ENCODE data around the gene TEAD4. TPM values are rescaled to one million over a fixed set of nuclear protein-coding genes. Genes with fewer than 3 reads are reported as not detected.
A peak's percentile ranks its signal among the peaks of the same experiment; 100 is the strongest.

Gene TEAD4
- total and polyA plus RNA-seq, 2 experiments from 2014 or later = 68.1 to 145 TPM

GRCh38 chr12:3009780-3010179 is 50.6 kb downstream of the TEAD4 start:
- Histone ChIP-seq H3K79me2 (replicated peaks; ENCODE audit: insufficient read depth) (peaks cover 31% of the 10 kb centered on the region), H3F3A (replicated peaks; ENCODE audit: low read depth) (peaks cover 10% of the 10 kb centered on the region; the same call in 1 of the 2 replicates), H3K9me2 (ENCODE audit: insufficient read depth) (no peaks in the 10 kb centered on the region), H3K27me3 (ENCODE audit: insufficient read depth) (no peaks in the 10 kb centered on the region), H4K20me1 (replicated peaks; ENCODE audit: insufficient read depth) (peaks cover 25% of the 10 kb centered on the region), H3K4me3 (no peak overlapping the region), H3K27ac (ENCODE audit: low read depth) (0 out of 2 replicates have a peak overlapping the region, but pooled peaks have one; percentile 32), H3K4me1 (ENCODE audit: insufficient read depth) (no peaks in the 10 kb centered on the region), H3K4me2 (no peak overlapping the region), H2AFZ (no peak overlapping the region), H3K36me3 (ENCODE audit: insufficient read depth) (peaks cover 19% of the 10 kb centered on the region)
- peaks cover 6% of the 10 kb centered on the region for H3K27me3 Mint-ChIP-seq (ENCODE audit: insufficient read depth, low read depth, poor library complexity)
- TF ChIP-seq ZNF114 (CRISPR knock-in tag; IDR thresholded peaks at IDR 0.05) (no peak), NANOG (IDR thresholded peaks at IDR 0.05; ENCODE audit: borderline replicate concordance) (no peak), JUNB (IDR thresholded peaks at IDR 0.05; ENCODE audit: unreplicated experiment) (no peak), ZNF331 (CRISPR knock-in tag; IDR thresholded peaks at IDR 0.05; ENCODE audit: low read depth) (no peak)
- TF ChIP-seq, protein P1, sequence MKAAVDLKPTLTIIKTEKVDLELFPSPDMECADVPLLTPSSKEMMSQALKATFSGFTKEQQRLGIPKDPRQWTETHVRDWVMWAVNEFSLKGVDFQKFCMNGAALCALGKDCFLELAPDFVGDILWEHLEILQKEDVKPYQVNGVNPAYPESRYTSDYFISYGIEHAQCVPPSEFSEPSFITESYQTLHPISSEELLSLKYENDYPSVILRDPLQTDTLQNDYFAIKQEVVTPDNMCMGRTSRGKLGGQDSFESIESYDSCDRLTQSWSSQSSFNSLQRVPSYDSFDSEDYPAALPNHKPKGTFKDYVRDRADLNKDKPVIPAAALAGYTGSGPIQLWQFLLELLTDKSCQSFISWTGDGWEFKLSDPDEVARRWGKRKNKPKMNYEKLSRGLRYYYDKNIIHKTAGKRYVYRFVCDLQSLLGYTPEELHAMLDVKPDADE (IDR thresholded peaks at IDR 0.05) = no peak
- TF ChIP-seq, protein P2, sequence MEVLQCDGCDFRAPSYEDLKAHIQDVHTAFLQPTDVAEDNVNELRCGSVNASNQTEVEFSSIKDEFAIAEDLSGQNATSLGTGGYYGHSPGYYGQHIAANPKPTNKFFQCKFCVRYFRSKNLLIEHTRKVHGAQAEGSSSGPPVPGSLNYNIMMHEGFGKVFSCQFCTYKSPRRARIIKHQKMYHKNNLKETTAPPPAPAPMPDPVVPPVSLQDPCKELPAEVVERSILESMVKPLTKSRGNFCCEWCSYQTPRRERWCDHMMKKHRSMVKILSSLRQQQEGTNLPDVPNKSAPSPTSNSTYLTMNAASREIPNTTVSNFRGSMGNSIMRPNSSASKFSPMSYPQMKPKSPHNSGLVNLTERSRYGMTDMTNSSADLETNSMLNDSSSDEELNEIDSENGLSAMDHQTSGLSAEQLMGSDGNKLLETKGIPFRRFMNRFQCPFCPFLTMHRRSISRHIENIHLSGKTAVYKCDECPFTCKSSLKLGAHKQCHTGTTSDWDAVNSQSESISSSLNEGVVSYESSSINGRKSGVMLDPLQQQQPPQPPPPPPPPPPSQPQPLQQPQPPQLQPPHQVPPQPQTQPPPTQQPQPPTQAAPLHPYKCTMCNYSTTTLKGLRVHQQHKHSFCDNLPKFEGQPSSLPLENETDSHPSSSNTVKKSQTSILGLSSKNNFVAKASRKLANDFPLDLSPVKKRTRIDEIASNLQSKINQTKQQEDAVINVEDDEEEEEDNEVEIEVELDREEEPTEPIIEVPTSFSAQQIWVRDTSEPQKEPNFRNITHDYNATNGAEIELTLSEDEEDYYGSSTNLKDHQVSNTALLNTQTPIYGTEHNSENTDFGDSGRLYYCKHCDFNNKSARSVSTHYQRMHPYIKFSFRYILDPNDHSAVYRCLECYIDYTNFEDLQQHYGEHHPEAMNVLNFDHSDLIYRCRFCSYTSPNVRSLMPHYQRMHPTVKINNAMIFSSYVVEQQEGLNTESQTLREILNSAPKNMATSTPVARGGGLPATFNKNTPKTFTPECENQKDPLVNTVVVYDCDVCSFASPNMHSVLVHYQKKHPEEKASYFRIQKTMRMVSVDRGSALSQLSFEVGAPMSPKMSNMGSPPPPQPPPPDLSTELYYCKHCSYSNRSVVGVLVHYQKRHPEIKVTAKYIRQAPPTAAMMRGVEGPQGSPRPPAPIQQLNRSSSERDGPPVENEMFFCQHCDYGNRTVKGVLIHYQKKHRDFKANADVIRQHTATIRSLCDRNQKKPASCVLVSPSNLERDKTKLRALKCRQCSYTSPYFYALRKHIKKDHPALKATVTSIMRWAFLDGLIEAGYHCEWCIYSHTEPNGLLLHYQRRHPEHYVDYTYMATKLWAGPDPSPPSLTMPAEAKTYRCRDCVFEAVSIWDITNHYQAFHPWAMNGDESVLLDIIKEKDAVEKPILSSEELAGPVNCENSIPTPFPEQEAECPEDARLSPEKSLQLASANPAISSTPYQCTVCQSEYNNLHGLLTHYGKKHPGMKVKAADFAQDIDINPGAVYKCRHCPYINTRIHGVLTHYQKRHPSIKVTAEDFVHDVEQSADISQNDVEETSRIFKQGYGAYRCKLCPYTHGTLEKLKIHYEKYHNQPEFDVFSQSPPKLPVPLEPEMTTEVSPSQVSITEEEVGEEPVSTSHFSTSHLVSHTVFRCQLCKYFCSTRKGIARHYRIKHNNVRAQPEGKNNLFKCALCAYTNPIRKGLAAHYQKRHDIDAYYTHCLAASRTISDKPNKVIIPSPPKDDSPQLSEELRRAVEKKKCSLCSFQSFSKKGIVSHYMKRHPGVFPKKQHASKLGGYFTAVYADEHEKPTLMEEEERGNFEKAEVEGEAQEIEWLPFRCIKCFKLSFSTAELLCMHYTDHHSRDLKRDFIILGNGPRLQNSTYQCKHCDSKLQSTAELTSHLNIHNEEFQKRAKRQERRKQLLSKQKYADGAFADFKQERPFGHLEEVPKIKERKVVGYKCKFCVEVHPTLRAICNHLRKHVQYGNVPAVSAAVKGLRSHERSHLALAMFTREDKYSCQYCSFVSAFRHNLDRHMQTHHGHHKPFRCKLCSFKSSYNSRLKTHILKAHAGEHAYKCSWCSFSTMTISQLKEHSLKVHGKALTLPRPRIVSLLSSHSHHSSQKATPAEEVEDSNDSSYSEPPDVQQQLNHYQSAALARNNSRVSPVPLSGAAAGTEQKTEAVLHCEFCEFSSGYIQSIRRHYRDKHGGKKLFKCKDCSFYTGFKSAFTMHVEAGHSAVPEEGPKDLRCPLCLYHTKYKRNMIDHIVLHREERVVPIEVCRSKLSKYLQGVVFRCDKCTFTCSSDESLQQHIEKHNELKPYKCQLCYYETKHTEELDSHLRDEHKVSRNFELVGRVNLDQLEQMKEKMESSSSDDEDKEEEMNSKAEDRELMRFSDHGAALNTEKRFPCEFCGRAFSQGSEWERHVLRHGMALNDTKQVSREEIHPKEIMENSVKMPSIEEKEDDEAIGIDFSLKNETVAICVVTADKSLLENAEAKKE (CRISPR knock-in tag; IDR thresholded peaks at IDR 0.05) = no peak
- TF ChIP-seq, protein P3, sequence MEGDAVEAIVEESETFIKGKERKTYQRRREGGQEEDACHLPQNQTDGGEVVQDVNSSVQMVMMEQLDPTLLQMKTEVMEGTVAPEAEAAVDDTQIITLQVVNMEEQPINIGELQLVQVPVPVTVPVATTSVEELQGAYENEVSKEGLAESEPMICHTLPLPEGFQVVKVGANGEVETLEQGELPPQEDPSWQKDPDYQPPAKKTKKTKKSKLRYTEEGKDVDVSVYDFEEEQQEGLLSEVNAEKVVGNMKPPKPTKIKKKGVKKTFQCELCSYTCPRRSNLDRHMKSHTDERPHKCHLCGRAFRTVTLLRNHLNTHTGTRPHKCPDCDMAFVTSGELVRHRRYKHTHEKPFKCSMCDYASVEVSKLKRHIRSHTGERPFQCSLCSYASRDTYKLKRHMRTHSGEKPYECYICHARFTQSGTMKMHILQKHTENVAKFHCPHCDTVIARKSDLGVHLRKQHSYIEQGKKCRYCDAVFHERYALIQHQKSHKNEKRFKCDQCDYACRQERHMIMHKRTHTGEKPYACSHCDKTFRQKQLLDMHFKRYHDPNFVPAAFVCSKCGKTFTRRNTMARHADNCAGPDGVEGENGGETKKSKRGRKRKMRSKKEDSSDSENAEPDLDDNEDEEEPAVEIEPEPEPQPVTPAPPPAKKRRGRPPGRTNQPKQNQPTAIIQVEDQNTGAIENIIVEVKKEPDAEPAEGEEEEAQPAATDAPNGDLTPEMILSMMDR (conservative IDR thresholded peaks at IDR 0.05; ENCODE audit: low read depth in 2 of 2) = no peak
- H3K9me3 Mint-ChIP-seq = no peaks in the 10 kb centered on the region
- DNase-seq (ENCODE audit: low spot score) = no peak
- H3K36me3 Mint-ChIP-seq (ENCODE audit: low read depth) = peaks cover 42% of the 10 kb centered on the region
- H3K4me1 Mint-ChIP-seq = no peaks in the 10 kb centered on the region
- no peak overlapping the region for H3K4me3 Mint-ChIP-seq
- no peak for ATAC-seq
- no peak overlapping the region for H3K27ac Mint-ChIP-seq
